Measurements from ENCODE around the gene PAK5. TPM values are rescaled to one million over a fixed set of nuclear protein-coding genes. Genes with fewer than 3 reads are reported as not detected.

PAK5 gene
- total RNA-seq, 4 donors from 2014 or later, result 0.07 TPM; not detected in 3

- TF ChIP-seq CTCF (IDR thresholded peaks at IDR 0.05), result no peak
- TF ChIP-seq POLR2A (IDR thresholded peaks at IDR 0.05), result no peak
- H3K27ac ChIP-seq, result no peak overlapping the region
- H3K36me3 ChIP-seq, result no peaks in the 10 kb centered on the region
- intact Hi-C loops (cut with DNase I; ENCODE audit: low total_unique reads), result no loop called here
- DNase-seq, result no peak
- H3K4me1 ChIP-seq, result no peaks in the 10 kb centered on the region
- no peak overlapping the region for H3K4me3 ChIP-seq
- H3K9me3 ChIP-seq, result no peaks in the 10 kb centered on the region
- no peaks in the 10 kb centered on the region for H3K27me3 ChIP-seq
Observed at GRCh38 chr20:9595763-9596162, 243.1 kb downstream of the PAK5 start.

- no peak overlapping the region for H3K4me3 ChIP-seq
- DNase-seq, result no peak
- H3K27ac ChIP-seq, result no peak overlapping the region
- TF ChIP-seq POLR2A (IDR thresholded peaks at IDR 0.05), result no peak
- TF ChIP-seq CTCF (IDR thresholded peaks at IDR 0.05), result no peak
- H3K4me1 ChIP-seq, result no peaks in the 10 kb centered on the region
- H3K36me3 ChIP-seq, result no peaks in the 10 kb centered on the region
- intact Hi-C loops (cut with DNase I; ENCODE audit: low total_unique reads), result no loop called here
- no peaks in the 10 kb centered on the region for H3K27me3 ChIP-seq
- no peaks in the 10 kb centered on the region for H3K9me3 ChIP-seq
Observed at GRCh38 chr20:9594284-9594875, 244.5 kb downstream of the PAK5 start.

- DNase-seq, result no peak
- Histone ChIP-seq H3K4me1 (no peaks in the 10 kb centered on the region), H3K9me3 (no peaks in the 10 kb centered on the region), H3K27ac (no peak overlapping the region), H3K36me3 (no peaks in the 10 kb centered on the region), H3K4me3 (no peak overlapping the region), H3K27me3 (no peaks in the 10 kb centered on the region)
- no peak for TF ChIP-seq CTCF (IDR thresholded peaks at IDR 0.05)
- no peak for TF ChIP-seq POLR2A (IDR thresholded peaks at IDR 0.05)
- intact Hi-C loops (cut with DNase I; ENCODE audit: low total_unique reads), result no loop called here
Observed at GRCh38 chr20:9592419-9592818, 246.5 kb downstream of the PAK5 start.

- Histone ChIP-seq H3K27ac (no peak overlapping the region), H3K36me3 (no peaks in the 10 kb centered on the region), H3K4me1 (no peaks in the 10 kb centered on the region), H3K9me3 (no peaks in the 10 kb centered on the region), H3K27me3 (no peaks in the 10 kb centered on the region), H3K4me3 (no peak overlapping the region)
- intact Hi-C loops (cut with DNase I; ENCODE audit: low total_unique reads), result no loop called here
- no peak for TF ChIP-seq CTCF (IDR thresholded peaks at IDR 0.05)
- TF ChIP-seq POLR2A (IDR thresholded peaks at IDR 0.05), result no peak
- DNase-seq, result no peak
Observed at GRCh38 chr20:9591080-9591479, 247.8 kb downstream of the PAK5 start.

GRCh38 chr20:9590189-9590588 lies 248.7 kb downstream of the PAK5 start:
- intact Hi-C loops (cut with DNase I; ENCODE audit: low total_unique reads), result no loop called here
- no peak for DNase-seq
- no peaks in the 10 kb centered on the region for H3K9me3 ChIP-seq
- H3K27ac ChIP-seq, result no peak overlapping the region
- TF ChIP-seq POLR2A (IDR thresholded peaks at IDR 0.05) (no peak), CTCF (IDR thresholded peaks at IDR 0.05) (no peak)
- no peaks in the 10 kb centered on the region for H3K27me3 ChIP-seq
- H3K4me1 ChIP-seq, result no peaks in the 10 kb centered on the region
- no peak overlapping the region for H3K4me3 ChIP-seq
- H3K36me3 ChIP-seq, result no peaks in the 10 kb centered on the region

Data from uterus (tissue), 4 donors.